IMR-90 (cell line): Measurements from ENCODE around the gene HSP90AA1. TPM values are rescaled to one million over a fixed set of nuclear protein-coding genes. Genes with fewer than 3 reads are reported as not detected.

Experiments
- ATAC-seq: fragments of 200-7000 bp; cut with Tn5 transposase; 2 replicates; pipeline ENCODE4 v1.9.1; 2020; ENCODE audit warnings: low read depth, mild to moderate bottlenecking, moderate library complexity
- BruUV-seq: library from RNA; stranded (reverse); fragments of 400-500 nt; replicated peaks from 2 replicates; lab custom pipeline; 2021; lab: Mats Ljungman, UMichigan
- CTCF ChIA-PET: fragments of 300-600 bp; formaldehyde crosslinking; extraction: SDS; loops from one replicate; lab custom pipeline; 2021; ENCODE audit warnings: antibody characterized with exemption; lab: Yijun Ruan, JAX
- POLR2A ChIA-PET: fragments of 300-600 bp; sonication (Branson Sonifier 250); formaldehyde crosslinking; loops from one replicate; lab custom pipeline; 2022; ENCODE audit warnings: antibody characterized with exemption; ENCODE audit not compliant: unreplicated experiment; lab: Charles Lee
- DNase-seq: peaks from one replicate; pipeline ENCODE4 v3.0.0; 2013
- H2AFZ ChIP-seq: replicated peaks from 2 replicates; pipeline ENCODE3; 2013; ENCODE audit warnings: low read length, mild to moderate bottlenecking; ENCODE audit not compliant: poor library complexity
- H2AK5ac ChIP-seq: 2 replicates; pipeline ENCODE4 v1.6.1; 2013; ENCODE audit warnings: low read depth, low read length, inconsistent platforms
- H2AK9ac ChIP-seq: replicated peaks from 2 replicates; pipeline ENCODE3; 2013; ENCODE audit warnings: mild to moderate bottlenecking, low read depth, low read length, moderate library complexity; ENCODE audit not compliant: poor library complexity
- H2BK120ac ChIP-seq: 2 replicates; pipeline ENCODE4 v1.6.1; 2013; ENCODE audit warnings: low read depth, low read length, inconsistent platforms
- H2BK15ac ChIP-seq: 3 replicates; pipeline ENCODE4 v1.6.1; 2013; ENCODE audit warnings: low read depth, low read length, inconsistent platforms
- H2BK20ac ChIP-seq: 2 replicates; pipeline ENCODE4 v1.6.1; 2013; ENCODE audit warnings: low read depth, mild to moderate bottlenecking, inconsistent platforms, low read length, moderate library complexity
- H2BK5ac ChIP-seq: 2 replicates; pipeline ENCODE4 v1.6.1; 2013; ENCODE audit warnings: mild to moderate bottlenecking, low read depth, low read length, inconsistent platforms; ENCODE audit not compliant: poor library complexity, severe bottlenecking
- H3K14ac ChIP-seq: replicated peaks from 2 replicates; pipeline ENCODE4 v1.6.1; 2013; ENCODE audit warnings: low read depth, low read length, inconsistent platforms
- H3K18ac ChIP-seq: 2 replicates; pipeline ENCODE4 v1.6.1; 2013; ENCODE audit warnings: low read depth, low read length, control low read depth
- H3K23ac ChIP-seq: 2 replicates; pipeline ENCODE4 v1.6.1; 2013; ENCODE audit warnings: low read depth, low read length, inconsistent platforms
- H3K27ac ChIP-seq: 2 replicates; pipeline ENCODE4 v1.5.1; 2013; ENCODE audit warnings: mild to moderate bottlenecking, control low read depth, low read length; ENCODE audit not compliant: insufficient read depth
- H3K27me3 ChIP-seq: 2 replicates; pipeline ENCODE4 v1.6.1; 2013; ENCODE audit warnings: low read length; ENCODE audit not compliant: control insufficient read depth, insufficient read depth
- H3K36me3 ChIP-seq: 2 replicates; pipeline ENCODE4 v1.6.1; 2013; ENCODE audit warnings: low read length, mixed read lengths; ENCODE audit not compliant: control insufficient read depth, insufficient read depth
- H3K4ac ChIP-seq: 2 replicates; pipeline ENCODE4 v1.6.1; 2013; ENCODE audit warnings: low read depth, low read length, inconsistent platforms
- H3K4me1 ChIP-seq: 2 replicates; pipeline ENCODE4 v1.6.1; 2013; ENCODE audit warnings: low read length, mixed read lengths; ENCODE audit not compliant: control insufficient read depth, insufficient read depth
- H3K4me2 ChIP-seq: 2 replicates; pipeline ENCODE4 v1.6.1; 2013; ENCODE audit warnings: low read depth, mild to moderate bottlenecking, control low read depth, low read length, moderate library complexity
- H3K4me3 ChIP-seq: 2 replicates; pipeline ENCODE4 v1.5.1; 2013; ENCODE audit warnings: low read depth, mild to moderate bottlenecking, control low read depth, low read length, moderate library complexity; ENCODE audit not compliant: insufficient read depth
- H3K56ac ChIP-seq: 2 replicates; pipeline ENCODE4 v1.6.1; 2013; ENCODE audit warnings: low read length, inconsistent platforms; ENCODE audit not compliant: insufficient read depth; ENCODE audit errors: extremely low read depth
- H3K79me1 ChIP-seq, 2 experiments: 2 replicates each; pipeline ENCODE4 v1.6.1; 2013; ENCODE audit warnings: low read length in 2 of 2, inconsistent platforms in 1 of 2, low read depth in 1 of 2
- H3K9ac ChIP-seq: 2 replicates; pipeline ENCODE4 v1.6.1; 2013; ENCODE audit warnings: low read depth, low read length, control low read depth
- H3K9me1 ChIP-seq: 2 replicates; pipeline ENCODE4 v1.6.1; 2013; ENCODE audit warnings: low read length, inconsistent platforms; ENCODE audit not compliant: insufficient read depth
- H3K9me3 ChIP-seq: 2 replicates; pipeline ENCODE4 v1.6.1; 2013; ENCODE audit warnings: low read length; ENCODE audit not compliant: control insufficient read depth, insufficient read depth
- H4K20me1 ChIP-seq: 2 replicates; pipeline ENCODE4 v1.6.1; 2013; ENCODE audit warnings: low read length, inconsistent platforms; ENCODE audit not compliant: insufficient read depth
- H4K5ac ChIP-seq: 2 replicates; pipeline ENCODE4 v1.6.1; 2013; ENCODE audit warnings: mild to moderate bottlenecking, low read depth, low read length, control low read depth
- H4K8ac ChIP-seq, 2 experiments: 2 replicates each; pipeline ENCODE4 v1.6.1; 2013; ENCODE audit warnings: low read depth in 2 of 2, low read length in 2 of 2, control low read depth in 1 of 2, inconsistent platforms in 1 of 2
- H4K91ac ChIP-seq: 2 replicates; pipeline ENCODE4 v1.6.1; 2013; ENCODE audit warnings: low read depth, low read length, inconsistent platforms; ENCODE audit not compliant: insufficient read depth
- BHLHE40 ChIP-seq: fragments of 150-350 bp; IDR thresholded peaks from 2 replicates; pipeline ENCODE4 v1.6.1; 2016; ENCODE audit warnings: mild to moderate bottlenecking, low read depth, low read length
- CEBPB ChIP-seq: IDR thresholded peaks from 2 replicates; pipeline ENCODE4 v1.6.1; 2012; ENCODE audit warnings: low read depth, low read length, improper control_type of control experiment
- CHD1 ChIP-seq: IDR thresholded peaks from 2 replicates; pipeline ENCODE4 v1.6.1; 2012; ENCODE audit warnings: low read depth, low read length, improper control_type of control experiment
- FOS ChIP-seq: fragments of 150-350 bp; IDR thresholded peaks from 2 replicates; pipeline ENCODE4 v1.6.1; 2016; ENCODE audit warnings: low read depth, low read length
- MAFK ChIP-seq: IDR thresholded peaks from 2 replicates; pipeline ENCODE4 v1.6.1; 2012; ENCODE audit warnings: low read depth, low read length, improper control_type of control experiment
- MAZ ChIP-seq: IDR thresholded peaks from 2 replicates; pipeline ENCODE4 v1.6.1; 2012; ENCODE audit warnings: low read depth, mild to moderate bottlenecking, low read length, improper control_type of control experiment, moderate library complexity, borderline replicate concordance
- MXI1 ChIP-seq: IDR thresholded peaks from 2 replicates; pipeline ENCODE4 v1.6.1; 2012; ENCODE audit warnings: low read depth, mild to moderate bottlenecking, low read length, moderate library complexity, borderline replicate concordance
- NFE2L2 ChIP-seq: fragments of 150-350 bp; IDR thresholded peaks from 2 replicates; pipeline ENCODE4 v1.6.1; 2016; ENCODE audit warnings: low read depth, mild to moderate bottlenecking, low read length
- POLR2A ChIP-seq: IDR thresholded peaks from 2 replicates; pipeline ENCODE4 v1.6.1; 2012; ENCODE audit warnings: mild to moderate bottlenecking, low read depth, low read length
- RAD21 ChIP-seq: IDR thresholded peaks from 2 replicates; pipeline ENCODE4 v1.6.1; 2012; ENCODE audit warnings: low read length, improper control_type of control experiment
- RCOR1 ChIP-seq: IDR thresholded peaks from 2 replicates; pipeline ENCODE4 v1.6.1; 2012; ENCODE audit warnings: mild to moderate bottlenecking, low read length, improper control_type of control experiment; ENCODE audit not compliant: insufficient replicate concordance
- RFX5 ChIP-seq: IDR thresholded peaks from 2 replicates; pipeline ENCODE4 v1.8.0; 2012; ENCODE audit warnings: low read depth, mild to moderate bottlenecking, low read length, moderate library complexity
- SMC3 ChIP-seq: fragments of 150-350 bp; IDR thresholded peaks from 2 replicates; pipeline ENCODE4 v1.6.1; 2016; ENCODE audit warnings: low read depth, mild to moderate bottlenecking, antibody characterized with exemption, low read length, moderate library complexity
- WGBS, 2 experiments: methylation state at CpG; one replicate each; pipeline versions ENCODE4 v1.1.5 to v1.1.7; 2013; ENCODE audit warnings: missing lambda C conversion rate in 2 of 2; ENCODE audit not compliant: insufficient read length in 1 of 2; ENCODE audit errors: extremely low coverage in 2 of 2; 5-methylcytosine and 5-hydroxymethylcytosine counted together
- dilution Hi-C: fragments of 300-500 bp; cut with HindIII; formaldehyde crosslinking; loops from one replicate; pipeline ENCODE4 v1.14.3; 2018; ENCODE audit warnings: low sequenced_read_pairs; ENCODE audit not compliant: unreplicated experiment
- in situ Hi-C: fragments of 300-500 bp; cut with MboI; formaldehyde crosslinking; loops from 3 replicates; pipeline ENCODE4 v1.14.3; 2019; ENCODE audit warnings: low sequenced_read_pairs, inconsistent platforms, mixed read lengths
- intact Hi-C: fragments of 100-400 bp; cut with micrococcal nuclease; formaldehyde crosslinking; loops from 2 replicates; pipeline ENCODE4 v1.10.0; 2022
- polyA plus RNA-seq, 3 experiments: library from polyadenylated mRNA; depleted of rRNA; stranded (reverse); fragments of >200 nt; gene quantifications; 2 replicates each; pipeline ENCODE4 v1.2.3, GENCODE V29; 2012; ENCODE audit warnings: low replicate concordance in 1 of 3
- total RNA-seq: library from RNA; depleted of rRNA; stranded (reverse); fragments of >200 nt; gene quantifications from 2 replicates; pipeline ENCODE4 v1.2.3, GENCODE V29; 2012
- TF ChIP-seq, protein P1 (sequence below): fragments of 150-350 bp; IDR thresholded peaks from 2 replicates; pipeline ENCODE4 v1.6.1; 2016; ENCODE audit warnings: low read depth, mild to moderate bottlenecking, low read length, moderate library complexity, borderline replicate concordance
- TF ChIP-seq, protein P2 (sequence below): conservative IDR thresholded peaks from 2 replicates; pipeline ENCODE4 v1.5.1; 2012; ENCODE audit warnings: mild to moderate bottlenecking, low read depth, low read length, improper control_type of control experiment
- TF ChIP-seq, protein P3 (sequence below): fragments of 150-350 bp; IDR thresholded peaks from 2 replicates; pipeline ENCODE4 v1.6.1; 2017; ENCODE audit warnings: mild to moderate bottlenecking, antibody characterized with exemption, low read length, low read depth

Gene HSP90AA1
- total and polyA plus RNA-seq, 2 of the 4 experiments (the other 2 are of a cell fraction), result 535 to 578 TPM

DNA sequence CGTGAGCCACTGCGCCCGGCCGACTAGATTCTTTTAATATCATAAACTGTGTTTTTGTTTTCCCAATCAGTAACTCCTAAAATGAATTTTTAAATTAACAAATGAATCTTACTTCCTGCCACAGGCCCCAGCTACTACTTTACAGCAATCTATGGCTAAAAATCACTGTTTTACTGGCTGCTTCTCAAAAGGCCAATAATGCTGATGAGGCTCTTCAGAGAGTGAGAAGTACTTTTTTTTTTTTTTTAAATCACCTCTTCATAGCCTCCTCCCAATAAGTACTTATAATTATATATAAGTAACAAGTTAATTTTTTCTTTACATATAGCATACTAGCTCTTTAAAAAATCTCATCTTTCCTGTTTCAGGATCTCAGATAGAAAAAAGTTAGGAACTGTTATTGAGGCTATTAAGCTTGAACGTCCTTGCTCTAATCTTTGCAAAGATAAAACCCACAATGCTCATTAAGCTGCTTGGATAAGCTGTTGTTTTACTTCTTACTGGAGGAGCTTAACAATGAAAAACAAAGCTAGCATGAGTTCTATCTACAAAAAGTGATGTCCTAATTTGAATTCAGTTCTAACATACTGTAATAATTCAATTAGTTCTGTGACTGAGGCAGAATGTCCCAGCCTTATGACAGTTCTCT is 40.1 kb upstream of the HSP90AA1 start:
- Histone ChIP-seq H2BK20ac (no peak overlapping the region), H3K27me3 (no peaks in the 10 kb centered on the region), H2AK9ac (no peak overlapping the region), H4K91ac (no peak overlapping the region), H3K79me1 (no peaks in the 10 kb centered on the region), H3K4me2 (no peak overlapping the region), H2AFZ (no peak overlapping the region), H2AK5ac (no peak overlapping the region), H2BK5ac (no peak overlapping the region), H3K9me1 (no peaks in the 10 kb centered on the region), H3K23ac (no peak overlapping the region), H4K5ac (no peak overlapping the region), H4K20me1 (no peaks in the 10 kb centered on the region), H3K56ac (no peak overlapping the region), H2BK120ac (no peak overlapping the region), H3K27ac (no peak overlapping the region), H3K9ac (no peak overlapping the region), H3K14ac (no peak overlapping the region), H3K4me1 (no peaks in the 10 kb centered on the region), H3K18ac (no peak overlapping the region), H3K4me3 (no peak overlapping the region), H3K36me3 (no peaks in the 10 kb centered on the region), H2BK15ac (no peak overlapping the region), H3K4ac (no peak overlapping the region), H4K8ac (no peak overlapping the region), H3K9me3 (no peaks in the 10 kb centered on the region)
- POLR2A ChIA-PET, result no interaction called here
- in situ Hi-C loops, result no loop called here
- CTCF ChIA-PET, result interaction anchor here (0.6 to 0.8 kb wide), 2 partner anchors 25 to 187 kb away, joined by 4 to 6 read pairs; no protein-coding TSS in a partner anchor
- no CpG with 5 or more reads among the region's 5 CpGs for WGBS, 2 experiments
- TF ChIP-seq CHD1 (no peak), BHLHE40 (no peak), FOS (no peak), POLR2A (no peak), MAFK (no peak), RFX5 (no peak), MAZ (no peak), RAD21 (no peak), MXI1 (no peak), SMC3 (no peak), RCOR1 (no peak), NFE2L2 (no peak), CEBPB (no peak)
- TF ChIP-seq, protein P1, sequence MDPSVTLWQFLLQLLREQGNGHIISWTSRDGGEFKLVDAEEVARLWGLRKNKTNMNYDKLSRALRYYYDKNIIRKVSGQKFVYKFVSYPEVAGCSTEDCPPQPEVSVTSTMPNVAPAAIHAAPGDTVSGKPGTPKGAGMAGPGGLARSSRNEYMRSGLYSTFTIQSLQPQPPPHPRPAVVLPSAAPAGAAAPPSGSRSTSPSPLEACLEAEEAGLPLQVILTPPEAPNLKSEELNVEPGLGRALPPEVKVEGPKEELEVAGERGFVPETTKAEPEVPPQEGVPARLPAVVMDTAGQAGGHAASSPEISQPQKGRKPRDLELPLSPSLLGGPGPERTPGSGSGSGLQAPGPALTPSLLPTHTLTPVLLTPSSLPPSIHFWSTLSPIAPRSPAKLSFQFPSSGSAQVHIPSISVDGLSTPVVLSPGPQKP, result no peak
- TF ChIP-seq, protein P2, sequence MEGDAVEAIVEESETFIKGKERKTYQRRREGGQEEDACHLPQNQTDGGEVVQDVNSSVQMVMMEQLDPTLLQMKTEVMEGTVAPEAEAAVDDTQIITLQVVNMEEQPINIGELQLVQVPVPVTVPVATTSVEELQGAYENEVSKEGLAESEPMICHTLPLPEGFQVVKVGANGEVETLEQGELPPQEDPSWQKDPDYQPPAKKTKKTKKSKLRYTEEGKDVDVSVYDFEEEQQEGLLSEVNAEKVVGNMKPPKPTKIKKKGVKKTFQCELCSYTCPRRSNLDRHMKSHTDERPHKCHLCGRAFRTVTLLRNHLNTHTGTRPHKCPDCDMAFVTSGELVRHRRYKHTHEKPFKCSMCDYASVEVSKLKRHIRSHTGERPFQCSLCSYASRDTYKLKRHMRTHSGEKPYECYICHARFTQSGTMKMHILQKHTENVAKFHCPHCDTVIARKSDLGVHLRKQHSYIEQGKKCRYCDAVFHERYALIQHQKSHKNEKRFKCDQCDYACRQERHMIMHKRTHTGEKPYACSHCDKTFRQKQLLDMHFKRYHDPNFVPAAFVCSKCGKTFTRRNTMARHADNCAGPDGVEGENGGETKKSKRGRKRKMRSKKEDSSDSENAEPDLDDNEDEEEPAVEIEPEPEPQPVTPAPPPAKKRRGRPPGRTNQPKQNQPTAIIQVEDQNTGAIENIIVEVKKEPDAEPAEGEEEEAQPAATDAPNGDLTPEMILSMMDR, result no peak
- TF ChIP-seq, protein P3, sequence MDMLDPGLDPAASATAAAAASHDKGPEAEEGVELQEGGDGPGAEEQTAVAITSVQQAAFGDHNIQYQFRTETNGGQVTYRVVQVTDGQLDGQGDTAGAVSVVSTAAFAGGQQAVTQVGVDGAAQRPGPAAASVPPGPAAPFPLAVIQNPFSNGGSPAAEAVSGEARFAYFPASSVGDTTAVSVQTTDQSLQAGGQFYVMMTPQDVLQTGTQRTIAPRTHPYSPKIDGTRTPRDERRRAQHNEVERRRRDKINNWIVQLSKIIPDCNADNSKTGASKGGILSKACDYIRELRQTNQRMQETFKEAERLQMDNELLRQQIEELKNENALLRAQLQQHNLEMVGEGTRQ, result no peak
- dilution Hi-C loops, result no loop called here
- intact Hi-C loops, result no loop called here
- ATAC-seq, result no peak
- DNase-seq, result no peak
- BruUV-seq, result no TSS peak
